ENCODE results near the gene TCERG1L.
A peak's percentile ranks its signal among the peaks of the same experiment; 100 is the strongest.

Gene TCERG1L

DNA sequence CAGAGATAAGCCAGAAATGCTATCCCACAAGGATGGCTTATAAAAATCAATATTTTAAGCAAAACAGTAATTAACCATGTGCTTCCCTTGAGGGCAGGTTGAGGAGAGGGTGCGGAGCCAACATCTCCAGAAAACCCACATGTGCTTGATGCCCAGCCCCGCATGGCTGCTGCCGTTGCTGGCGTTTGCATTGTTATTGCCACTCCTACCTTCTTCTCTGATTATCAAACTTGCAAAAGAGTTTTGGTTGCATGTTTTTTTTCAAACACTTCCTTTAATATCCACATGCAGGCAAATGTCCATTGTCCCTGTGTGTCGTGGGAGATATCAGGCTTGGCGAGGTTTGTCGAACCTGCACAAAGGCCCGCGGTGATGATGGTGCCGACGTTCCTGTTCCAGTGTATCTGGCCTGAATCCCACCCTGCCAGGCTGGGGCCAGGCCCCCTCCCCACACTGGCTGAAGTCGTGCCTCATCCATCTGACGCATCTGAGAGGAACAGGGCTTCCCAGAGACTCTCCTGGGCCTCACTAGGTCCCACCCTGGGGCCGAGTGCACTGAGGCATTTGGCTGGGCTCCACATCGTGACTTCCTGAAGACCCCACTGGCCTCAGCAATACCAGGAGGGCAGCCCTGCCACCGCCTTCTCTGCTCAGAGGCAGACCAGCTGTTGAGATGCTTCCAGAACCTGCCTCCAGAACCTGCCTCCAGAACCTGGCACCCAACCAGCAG is 40.9 kb downstream of the TCERG1L start:
- Histone ChIP-seq H3K23ac (ENCODE audit: low read depth, low read length, poor library complexity) (no peak overlapping the region), H3K27ac (replicated peaks; ENCODE audit: low read length) (no peak overlapping the region), H3K79me1 (ENCODE audit: low read depth, low read length) (peaks cover 1% of the 10 kb centered on the region), H3K9ac (ENCODE audit: low read depth, low read length, poor library complexity) (no peak overlapping the region), H3K9me3 (replicated peaks in 1 of 2; ENCODE audit: control insufficient read depth in 2 of 2, insufficient read depth in 1 of 2, low read depth in 1 of 2, low read length in 2 of 2) (no peaks in the 10 kb centered on the region), H3K4me3 (ENCODE audit: low read length in 2 of 2) (no peak overlapping the region), H3K27me3 (ENCODE audit: control insufficient read depth in 3 of 3, insufficient read depth in 3 of 3, low read depth in 1 of 3, low read length in 3 of 3) (no peaks in the 10 kb centered on the region), H3K4me2 (ENCODE audit: insufficient read depth, low read length, poor library complexity, severe bottlenecking) (no peak overlapping the region), H3K4ac (ENCODE audit: low read length) (no peak overlapping the region), H2AFZ (ENCODE audit: low read length) (no peak overlapping the region), H2BK5ac (ENCODE audit: low read length) (peak overlapping the region; percentile 76), H4K91ac (ENCODE audit: low read depth, low read length, poor library complexity) (no peak overlapping the region), H3K4me1 (ENCODE audit: control insufficient read depth in 2 of 2, insufficient read depth in 1 of 2, low read depth in 1 of 2, low read length in 2 of 2) (no peaks in the 10 kb centered on the region), H4K8ac (ENCODE audit: low read depth, low read length) (no peak overlapping the region), H3K36me3 (replicated peaks in 1 of 2; ENCODE audit: control insufficient read depth in 2 of 2, insufficient read depth in 2 of 2, low read length in 2 of 2) (no peaks in the 10 kb centered on the region), H2BK120ac (ENCODE audit: low read depth, low read length) (peak overlapping the region; percentile 74), H3K14ac (ENCODE audit: low read length) (peak overlapping the region; percentile 50), H2BK12ac (ENCODE audit: low read length) (no peak overlapping the region), H2BK15ac (ENCODE audit: low read length) (no peak overlapping the region), H2AK5ac (ENCODE audit: low read depth, low read length) (no peak overlapping the region), H3K18ac (ENCODE audit: low read length) (peak overlapping the region; percentile 70)
- no peak for DNase-seq (ENCODE audit: low spot score)
- no CpG with 5 or more reads among the region's 16 CpGs for WGBS, 2 donors (ENCODE audit: extremely low coverage in 2 of 2, insufficient read length in 2 of 2, insufficient replicate concordance in 1 of 2)

DNA sequence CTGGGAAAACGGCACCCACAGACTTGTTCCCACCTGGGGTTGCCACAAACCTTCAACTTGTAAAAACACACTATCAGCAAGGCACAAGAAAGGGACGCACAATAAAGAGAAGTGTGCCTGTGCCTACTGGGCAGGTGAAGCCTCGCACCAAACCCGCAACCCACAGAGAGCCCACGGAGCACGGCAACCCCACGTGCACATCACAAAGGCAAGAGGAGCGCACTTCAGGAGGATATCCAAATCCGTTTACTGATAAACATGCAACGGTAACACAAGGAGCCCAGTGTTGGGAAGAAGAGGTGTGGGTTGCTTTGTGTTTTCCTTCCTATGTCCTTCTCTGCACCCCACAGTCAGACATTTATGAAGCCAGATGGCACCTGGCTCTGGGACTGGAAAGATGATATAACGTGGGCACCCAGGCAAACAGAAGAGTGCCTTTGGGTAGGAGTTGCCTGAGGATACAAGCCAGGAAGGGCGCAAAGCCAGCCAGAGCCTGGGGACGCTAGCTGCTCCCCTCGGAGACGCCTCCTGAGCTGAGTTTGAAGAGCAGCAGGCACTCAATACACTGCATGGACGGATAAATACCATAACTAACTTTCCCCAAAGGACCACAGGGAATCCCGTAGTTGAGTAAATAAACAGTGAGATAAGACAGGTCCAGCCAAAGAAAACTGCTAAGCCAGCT is 41.6 kb downstream of the TCERG1L start:
- no peak overlapping the region for H4K91ac ChIP-seq (ENCODE audit: low read depth, low read length, poor library complexity)

DNA sequence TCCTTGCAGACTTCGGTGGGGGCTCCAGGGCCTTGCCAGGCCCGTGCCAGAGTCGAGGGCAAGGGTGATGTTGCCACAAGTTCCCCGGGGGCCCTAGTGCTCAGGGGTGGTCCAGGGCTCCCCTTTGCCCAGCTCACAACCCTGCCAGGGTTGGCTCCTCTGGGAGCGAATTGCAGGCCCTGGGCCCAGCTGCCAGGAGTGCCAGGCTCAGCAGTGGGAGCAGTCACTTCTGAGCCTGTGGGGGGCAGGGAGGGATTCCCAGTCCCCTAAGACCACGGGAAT is 43.8 kb downstream of the TCERG1L start:
- Histone ChIP-seq H3K27me3 (ENCODE audit: control insufficient read depth in 3 of 3, insufficient read depth in 3 of 3, low read depth in 1 of 3, low read length in 3 of 3) (peaks cover 0 to 2% (median 0%) of the 10 kb centered on the region in 3 experiments), H2AFZ (ENCODE audit: low read length) (no peak overlapping the region), H3K4me2 (ENCODE audit: insufficient read depth, low read length, poor library complexity, severe bottlenecking) (no peak overlapping the region), H4K8ac (ENCODE audit: low read depth, low read length) (no peak overlapping the region), H3K36me3 (replicated peaks in 1 of 2; ENCODE audit: control insufficient read depth in 2 of 2, insufficient read depth in 2 of 2, low read length in 2 of 2) (no peaks in the 10 kb centered on the region), H2AK5ac (ENCODE audit: low read depth, low read length) (no peak overlapping the region), H3K18ac (ENCODE audit: low read length) (peak overlapping the region; percentile 70), H3K4ac (ENCODE audit: low read length) (no peak overlapping the region), H3K14ac (ENCODE audit: low read length) (peak overlapping the region; percentile 63), H3K9me3 (replicated peaks in 1 of 2; ENCODE audit: control insufficient read depth in 2 of 2, insufficient read depth in 1 of 2, low read depth in 1 of 2, low read length in 2 of 2) (no peaks in the 10 kb centered on the region), H4K91ac (ENCODE audit: low read depth, low read length, poor library complexity) (no peak overlapping the region), H3K23ac (ENCODE audit: low read depth, low read length, poor library complexity) (no peak overlapping the region), H2BK120ac (ENCODE audit: low read depth, low read length) (no peak overlapping the region), H3K9ac (ENCODE audit: low read depth, low read length, poor library complexity) (no peak overlapping the region), H2BK5ac (ENCODE audit: low read length) (no peak overlapping the region), H2BK15ac (ENCODE audit: low read length) (no peak overlapping the region), H3K79me1 (ENCODE audit: low read depth, low read length) (peaks cover 1% of the 10 kb centered on the region), H3K4me1 (ENCODE audit: control insufficient read depth in 2 of 2, insufficient read depth in 1 of 2, low read depth in 1 of 2, low read length in 2 of 2) (no peaks in the 10 kb centered on the region), H3K4me3 (ENCODE audit: low read length in 2 of 2) (peak overlapping the region in 1 of 2 donors; percentile 33), H2BK12ac (ENCODE audit: low read length) (no peak overlapping the region), H3K27ac (replicated peaks; ENCODE audit: low read length) (no peak overlapping the region)
- no CpG with 5 or more reads among the region's 6 CpGs for WGBS, 2 donors (ENCODE audit: extremely low coverage in 2 of 2, insufficient read length in 2 of 2, insufficient replicate concordance in 1 of 2)
- no peak for DNase-seq (ENCODE audit: low spot score)

More for the DNA sequence above, 41.6 kb downstream of the TCERG1L start:
- Histone ChIP-seq H3K9me3 (replicated peaks in 1 of 2; ENCODE audit: control insufficient read depth in 2 of 2, insufficient read depth in 1 of 2, low read depth in 1 of 2, low read length in 2 of 2) (no peaks in the 10 kb centered on the region), H2BK12ac (ENCODE audit: low read length) (no peak overlapping the region), H2AFZ (ENCODE audit: low read length) (no peak overlapping the region), H3K4me3 (ENCODE audit: low read length in 2 of 2) (no peak overlapping the region), H3K4ac (ENCODE audit: low read length) (no peak overlapping the region), H2BK120ac (ENCODE audit: low read depth, low read length) (no peak overlapping the region), H3K27ac (replicated peaks; ENCODE audit: low read length) (no peak overlapping the region), H3K79me1 (ENCODE audit: low read depth, low read length) (peaks cover 1% of the 10 kb centered on the region), H2AK5ac (ENCODE audit: low read depth, low read length) (no peak overlapping the region), H2BK5ac (ENCODE audit: low read length) (no peak overlapping the region), H3K9ac (ENCODE audit: low read depth, low read length, poor library complexity) (no peak overlapping the region), H3K27me3 (ENCODE audit: control insufficient read depth in 3 of 3, insufficient read depth in 3 of 3, low read depth in 1 of 3, low read length in 3 of 3) (peaks cover 0 to 2% (median 0%) of the 10 kb centered on the region in 3 experiments), H4K8ac (ENCODE audit: low read depth, low read length) (no peak overlapping the region), H2BK15ac (ENCODE audit: low read length) (no peak overlapping the region), H3K36me3 (replicated peaks in 1 of 2; ENCODE audit: control insufficient read depth in 2 of 2, insufficient read depth in 2 of 2, low read length in 2 of 2) (no peaks in the 10 kb centered on the region), H3K23ac (ENCODE audit: low read depth, low read length, poor library complexity) (no peak overlapping the region), H3K4me2 (ENCODE audit: insufficient read depth, low read length, poor library complexity, severe bottlenecking) (no peak overlapping the region), H3K18ac (ENCODE audit: low read length) (no peak overlapping the region), H3K14ac (ENCODE audit: low read length) (peak overlapping the region; percentile 39), H3K4me1 (ENCODE audit: control insufficient read depth in 2 of 2, insufficient read depth in 1 of 2, low read depth in 1 of 2, low read length in 2 of 2) (no peaks in the 10 kb centered on the region)
- no CpG with 5 or more reads among the region's 17 CpGs for WGBS, 2 donors (ENCODE audit: extremely low coverage in 2 of 2, insufficient read length in 2 of 2, insufficient replicate concordance in 1 of 2)
- no peak for DNase-seq (ENCODE audit: low spot score)

DNA sequence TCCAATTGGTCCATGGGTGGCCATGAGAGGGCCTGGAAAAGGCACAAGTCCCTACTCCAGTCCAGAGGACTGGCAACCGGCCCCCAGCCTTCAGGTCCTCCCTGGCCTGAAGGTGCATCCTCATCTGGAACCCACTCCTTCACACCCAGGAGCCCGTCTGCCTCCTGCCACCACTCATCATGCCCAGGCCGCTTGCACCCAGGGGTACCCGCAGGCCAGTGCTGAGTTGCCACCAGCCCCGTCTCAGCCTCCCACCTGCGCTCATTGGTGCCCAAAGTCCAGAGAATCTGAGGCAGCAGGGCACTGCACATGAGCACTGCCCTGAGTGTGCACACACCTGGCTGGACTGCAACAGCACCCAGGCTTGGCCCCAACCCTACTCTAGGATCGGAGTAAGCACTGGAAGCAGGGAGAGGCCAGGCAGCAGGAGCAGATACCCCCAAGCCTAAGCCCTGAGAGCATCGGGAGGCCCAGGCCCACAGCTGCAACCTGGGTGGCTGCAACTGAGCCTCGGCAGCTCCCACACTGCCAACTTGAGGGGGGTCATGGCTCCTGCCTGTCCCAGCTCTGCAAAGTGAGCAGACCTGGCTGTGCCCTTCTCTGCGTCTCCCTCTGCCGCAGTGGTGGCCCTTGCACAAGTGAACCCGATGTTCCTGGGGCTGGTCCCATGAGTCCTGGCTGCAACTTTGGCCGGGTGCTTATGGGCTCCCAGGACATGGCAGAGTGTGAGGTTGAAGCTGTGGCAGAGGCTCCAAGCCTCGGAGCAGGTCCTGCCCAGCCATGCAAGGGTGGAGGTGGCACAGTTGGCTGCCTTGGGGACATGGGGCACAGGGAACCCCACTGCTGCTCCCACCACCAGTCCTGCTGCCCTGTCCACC is 44.3 kb downstream of the TCERG1L start:
- no peak overlapping the region for H2BK12ac ChIP-seq (ENCODE audit: low read length)

More for the DNA sequence above, 44.3 kb downstream of the TCERG1L start:
- no peak overlapping the region for H3K18ac ChIP-seq (ENCODE audit: low read length)
- H4K91ac ChIP-seq (ENCODE audit: low read depth, low read length, poor library complexity): no peak overlapping the region
- no peaks in the 10 kb centered on the region for H3K79me1 ChIP-seq (ENCODE audit: low read depth, low read length)
- H3K4me1 ChIP-seq (ENCODE audit: control insufficient read depth in 2 of 2, insufficient read depth in 1 of 2, low read depth in 1 of 2, low read length in 2 of 2): no peaks in the 10 kb centered on the region
- H3K23ac ChIP-seq (ENCODE audit: low read depth, low read length, poor library complexity): no peak overlapping the region
- peaks cover 0 to 2% (median 0%) of the 10 kb centered on the region in 3 experiments for H3K27me3 ChIP-seq (ENCODE audit: control insufficient read depth in 3 of 3, insufficient read depth in 3 of 3, low read depth in 1 of 3, low read length in 3 of 3)
- H4K8ac ChIP-seq (ENCODE audit: low read depth, low read length): no peak overlapping the region
- no peak for DNase-seq (ENCODE audit: low spot score)
- no peak overlapping the region for H3K9ac ChIP-seq (ENCODE audit: low read depth, low read length, poor library complexity)
- no peak overlapping the region for H3K4ac ChIP-seq (ENCODE audit: low read length)
- no peak overlapping the region for H3K27ac ChIP-seq (replicated peaks; ENCODE audit: low read length)
- no peaks in the 10 kb centered on the region for H3K9me3 ChIP-seq (replicated peaks in 1 of 2; ENCODE audit: control insufficient read depth in 2 of 2, insufficient read depth in 1 of 2, low read depth in 1 of 2, low read length in 2 of 2)
- no peak overlapping the region for H2AFZ ChIP-seq (ENCODE audit: low read length)
- H3K4me2 ChIP-seq (ENCODE audit: insufficient read depth, low read length, poor library complexity, severe bottlenecking): no peak overlapping the region
- H3K4me3 ChIP-seq (ENCODE audit: low read length in 2 of 2): peak overlapping the region in 1 of 2 donors; percentile 33
- WGBS, 2 donors (ENCODE audit: extremely low coverage in 2 of 2, insufficient read length in 2 of 2, insufficient replicate concordance in 1 of 2): no CpG with 5 or more reads among the region's 14 CpGs
- H3K14ac ChIP-seq (ENCODE audit: low read length): peak overlapping the region; percentile 78
- H2BK5ac ChIP-seq (ENCODE audit: low read length): no peak overlapping the region
- no peak overlapping the region for H2BK15ac ChIP-seq (ENCODE audit: low read length)
- H3K36me3 ChIP-seq (replicated peaks in 1 of 2; ENCODE audit: control insufficient read depth in 2 of 2, insufficient read depth in 2 of 2, low read length in 2 of 2): no peaks in the 10 kb centered on the region
- H2BK120ac ChIP-seq (ENCODE audit: low read depth, low read length): no peak overlapping the region
- H2AK5ac ChIP-seq (ENCODE audit: low read depth, low read length): no peak overlapping the region

All from neuronal stem cell (in vitro differentiated cells).